ENCODE results near the gene ZBTB9.

ZBTB9 gene

DNA sequence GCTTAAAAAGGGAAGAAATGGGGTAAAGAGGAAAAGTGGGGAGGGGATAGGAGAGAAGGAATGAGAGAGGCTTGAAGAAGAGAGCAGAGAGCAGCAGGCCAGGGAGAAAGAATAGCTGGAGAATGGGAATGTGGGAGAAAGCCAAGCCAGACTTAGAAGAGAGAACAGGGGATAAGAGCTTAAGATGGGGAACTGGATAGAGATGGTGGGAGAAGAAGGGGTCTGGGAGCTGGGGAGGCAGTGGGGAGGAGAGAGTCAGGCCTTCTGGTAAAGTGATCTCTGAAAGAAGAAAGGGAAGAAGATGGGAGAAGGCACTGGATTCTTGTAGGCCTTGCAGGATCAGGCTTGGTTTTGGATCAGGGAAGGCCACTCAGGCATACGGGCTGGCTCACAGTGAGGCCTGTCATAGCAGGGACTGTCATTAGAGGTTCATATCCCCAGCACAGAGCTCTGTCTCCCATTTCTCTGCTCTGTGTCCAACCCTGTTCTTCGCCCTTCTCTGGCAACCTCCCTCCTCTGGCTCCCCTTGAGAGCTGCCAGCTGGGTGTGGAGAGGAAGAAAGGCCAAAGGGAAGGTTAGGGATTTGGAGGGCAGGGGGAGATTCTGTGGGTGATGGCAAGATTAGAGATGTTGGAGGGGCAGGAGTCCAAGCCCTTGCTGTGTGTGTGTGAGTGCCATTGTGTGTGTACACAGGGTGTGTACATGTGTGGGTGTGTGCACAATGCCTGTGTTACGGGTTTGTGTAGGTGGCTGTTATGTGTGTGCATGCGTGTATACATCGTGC lies 25.2 kb upstream of the ZBTB9 start:
- intact Hi-C loops (cut with DNase I), result no loop called here
- DNase-seq, result no peak

DNA sequence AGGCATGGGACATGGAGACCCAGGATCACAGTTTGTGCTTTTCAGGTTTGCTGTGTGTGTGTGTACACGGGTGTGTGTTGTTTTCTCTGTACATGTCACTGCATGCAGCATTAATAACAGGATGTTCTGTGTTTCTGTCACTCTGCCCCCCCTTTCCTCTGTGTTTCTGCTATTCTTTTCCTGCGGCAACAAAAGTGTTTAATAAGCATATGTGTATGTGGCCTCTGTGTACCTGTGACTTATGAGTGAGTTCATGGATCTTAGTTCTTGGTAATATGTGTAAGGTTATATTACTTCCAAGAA lies 24.7 kb upstream of the ZBTB9 start:
- DNase-seq, result no peak
- intact Hi-C loops (cut with DNase I), result no loop called here

DNA sequence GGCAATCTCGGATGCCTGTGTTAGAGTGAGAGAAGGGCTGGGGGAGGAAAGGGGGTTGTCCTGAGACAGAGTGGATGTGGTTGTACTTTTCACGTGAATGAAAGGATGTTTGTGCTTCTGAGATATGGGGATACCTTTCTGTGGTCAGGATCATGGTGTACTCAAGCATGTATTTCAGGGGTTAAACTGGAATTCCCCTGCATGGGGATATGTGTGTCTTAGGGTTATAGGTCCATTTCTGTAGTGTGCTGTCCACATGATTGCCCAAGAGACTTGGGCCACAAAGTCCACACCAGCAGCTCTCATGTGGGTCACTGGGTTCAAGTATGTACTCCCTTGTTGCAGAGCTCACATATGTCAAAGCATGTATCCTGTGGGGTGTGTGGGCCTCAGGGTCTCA lies 24.0 kb upstream of the ZBTB9 start:
- intact Hi-C loops (cut with DNase I), result no loop called here
- no peak for DNase-seq

DNA sequence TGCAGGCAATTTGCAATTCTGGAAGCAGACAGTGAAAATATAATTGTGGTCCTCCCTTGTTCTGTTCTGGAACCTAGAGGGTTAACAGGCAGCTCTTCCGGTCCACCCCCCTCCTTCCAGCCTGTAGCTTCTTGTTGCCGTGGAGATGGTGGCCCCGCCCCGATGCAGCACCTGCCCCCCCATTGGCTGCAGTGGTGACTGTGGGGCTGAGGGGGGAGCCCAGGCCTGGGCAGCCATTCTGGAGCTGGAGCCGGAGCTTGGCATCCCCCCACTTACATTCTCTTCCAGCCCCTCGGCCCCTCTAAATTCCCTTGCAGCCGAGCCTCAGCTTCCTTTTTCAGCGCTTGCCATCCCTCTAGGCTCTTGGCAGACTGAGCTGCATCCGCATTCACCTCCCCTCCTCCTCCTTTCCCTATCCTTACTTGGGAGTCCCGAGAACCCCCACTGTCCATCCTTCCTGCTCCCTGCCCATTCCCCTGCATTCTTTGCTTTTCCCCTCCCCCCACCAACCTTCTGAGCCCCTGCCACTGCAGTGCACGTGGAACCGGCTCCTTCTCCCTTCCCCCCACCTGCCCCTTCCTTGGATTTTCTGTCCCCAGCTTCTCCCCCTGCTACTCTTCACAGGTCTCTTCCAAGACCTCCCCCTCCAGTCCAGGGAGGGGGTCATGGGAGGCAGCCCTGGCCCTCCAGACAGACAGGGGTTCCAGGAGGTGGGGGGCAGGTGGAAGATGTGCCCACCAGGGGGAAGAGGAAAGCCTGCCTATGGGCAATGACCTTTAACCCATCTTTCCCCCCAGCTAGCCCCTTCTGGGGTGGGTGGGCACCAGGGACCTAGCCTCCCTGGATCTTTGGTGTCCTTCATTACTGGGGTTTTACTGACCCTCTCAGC lies 23.1 kb upstream of the ZBTB9 start:
- DNase-seq, result peak; percentile 76 to 94 (median 89)
- intact Hi-C loops (cut with DNase I), result no loop called here

DNA sequence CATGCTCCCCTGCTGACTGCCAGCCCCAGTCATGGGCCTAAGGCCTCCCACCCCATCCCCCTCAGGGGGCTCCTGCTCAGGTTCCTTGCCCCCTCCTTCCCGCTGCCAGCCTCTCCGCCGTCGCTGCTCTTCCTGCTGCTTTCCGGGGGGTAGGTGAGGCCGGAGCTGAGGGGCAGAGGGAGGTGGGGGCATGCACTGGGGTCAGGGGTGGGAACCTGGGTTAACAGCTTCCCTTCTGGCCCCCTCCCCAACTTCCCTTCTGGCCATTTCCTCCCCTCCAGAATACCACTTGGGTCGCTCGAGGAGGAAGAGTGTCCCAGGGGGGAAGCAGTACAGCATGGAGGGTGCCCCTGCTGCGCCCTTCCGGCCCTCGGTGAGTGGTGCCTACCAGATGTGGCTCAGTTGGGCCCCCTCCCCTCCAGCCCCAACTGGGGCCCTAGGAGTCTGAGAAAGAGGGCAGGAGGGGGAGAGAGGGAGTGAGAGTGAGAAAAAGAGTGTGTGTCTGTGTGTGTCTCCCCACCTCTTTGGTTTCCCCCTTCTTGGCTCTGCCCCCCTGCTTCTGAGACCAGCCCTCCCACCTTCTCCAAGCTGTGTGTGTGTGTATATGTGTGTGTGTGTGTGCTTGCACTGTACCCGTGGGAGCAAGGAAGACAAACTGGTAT lies 22.4 kb upstream of the ZBTB9 start:
- intact Hi-C loops (cut with DNase I), result no loop called here
- no peak for DNase-seq

DNA sequence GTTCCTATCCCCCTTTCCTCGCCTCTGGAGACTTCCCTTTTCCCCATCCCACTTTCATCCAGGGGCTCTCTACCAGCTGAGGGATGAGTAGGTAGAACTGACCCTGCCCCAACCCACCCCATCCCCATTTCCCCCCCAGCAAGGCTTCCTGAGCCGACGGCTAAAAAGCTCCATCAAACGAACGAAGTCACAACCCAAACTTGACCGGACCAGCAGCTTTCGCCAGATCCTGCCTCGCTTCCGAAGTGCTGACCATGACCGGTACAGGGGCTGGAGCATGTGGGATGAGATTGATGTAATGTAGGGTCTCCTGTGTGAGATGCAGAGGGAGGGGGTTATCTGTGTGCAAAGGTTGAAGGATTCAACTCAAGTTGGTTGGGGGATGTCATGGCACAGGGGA lies 21.8 kb upstream of the ZBTB9 start:
- intact Hi-C loops (cut with DNase I), result no loop called here
- no peak for DNase-seq

DNA sequence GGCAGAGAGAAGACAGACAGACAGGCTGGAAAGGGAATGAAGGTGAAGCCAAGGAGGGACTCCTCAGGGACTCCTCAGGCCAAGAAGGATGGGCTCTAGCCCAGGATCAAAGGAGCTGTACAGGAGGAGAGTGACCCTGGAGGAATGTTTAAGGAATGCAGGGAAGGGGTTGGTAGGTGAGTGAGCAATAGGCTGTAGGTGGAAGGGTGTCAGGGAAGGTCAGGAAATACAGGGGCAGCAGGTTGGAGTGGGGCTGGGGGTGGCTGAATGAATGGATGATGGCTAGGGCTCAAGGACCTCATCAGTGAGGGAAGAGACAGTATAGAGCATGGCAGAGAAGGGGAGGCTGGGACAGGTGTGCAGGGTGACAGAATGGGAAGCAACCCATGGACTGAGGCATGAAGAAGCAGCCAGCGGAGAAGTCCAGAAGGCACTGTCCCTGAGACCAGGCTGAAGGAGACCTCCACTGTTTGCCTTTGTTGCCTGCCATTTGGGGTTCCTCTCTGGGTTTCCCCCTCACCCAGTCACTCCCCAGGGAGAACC lies 21.3 kb upstream of the ZBTB9 start:
- intact Hi-C loops (cut with DNase I), result no loop called here
- DNase-seq, result no peak

DNA sequence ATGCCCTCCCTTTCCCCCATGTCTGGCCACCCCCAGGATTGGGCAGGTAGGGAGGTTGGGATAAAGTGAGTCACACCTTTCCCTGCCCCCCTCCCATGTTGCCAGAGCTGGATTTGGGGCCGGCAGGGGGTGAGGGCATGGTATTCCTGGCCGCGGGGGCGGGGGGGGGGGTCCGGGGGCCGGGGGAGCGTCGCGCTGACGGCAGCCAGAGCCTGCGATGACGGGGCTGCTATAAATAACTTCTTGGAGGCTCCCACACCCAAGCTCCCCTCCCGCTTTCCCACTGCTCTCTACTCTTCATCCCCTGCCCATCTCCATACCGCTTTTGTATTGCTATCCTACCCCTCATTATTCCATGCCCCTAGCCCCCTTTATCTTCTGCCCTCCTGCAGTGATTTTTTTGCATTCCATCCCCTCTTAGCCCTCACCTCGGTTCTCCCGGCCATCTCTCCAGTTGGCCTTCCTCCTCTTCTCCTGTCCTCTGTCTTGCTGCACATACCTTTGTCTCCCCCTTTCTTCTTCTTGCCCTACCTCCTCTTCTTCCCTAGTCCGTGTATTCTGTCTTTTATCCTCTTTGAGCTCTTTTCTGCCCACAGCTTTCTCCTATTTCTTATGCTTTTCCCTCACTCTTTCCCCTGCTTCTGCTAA lies 20.7 kb upstream of the ZBTB9 start:
- peak in 3 of 42 donors; percentile 27 to 58 (median 34) for DNase-seq
- intact Hi-C loops (cut with DNase I), result no loop called here

DNA sequence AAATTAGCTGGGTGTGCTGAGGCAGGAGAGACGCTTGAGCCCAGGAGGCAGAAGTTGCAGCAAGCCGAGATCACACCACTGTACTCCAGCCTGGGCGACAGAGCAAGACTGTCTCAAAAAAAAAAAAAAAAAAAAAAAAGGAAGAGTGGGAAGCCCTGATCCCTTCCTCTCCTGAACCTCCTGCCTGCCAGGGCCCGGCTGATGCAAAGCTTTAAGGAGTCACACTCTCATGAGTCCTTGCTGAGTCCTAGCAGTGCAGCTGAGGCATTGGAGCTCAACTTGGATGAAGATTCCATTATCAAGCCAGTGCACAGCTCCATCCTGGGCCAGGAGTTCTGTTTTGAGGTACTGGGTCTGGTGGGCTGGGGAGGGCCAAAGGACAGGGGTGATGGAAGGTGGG lies 19.4 kb upstream of the ZBTB9 start:
- no peak for DNase-seq
- intact Hi-C loops (cut with DNase I), result no loop called here

DNA sequence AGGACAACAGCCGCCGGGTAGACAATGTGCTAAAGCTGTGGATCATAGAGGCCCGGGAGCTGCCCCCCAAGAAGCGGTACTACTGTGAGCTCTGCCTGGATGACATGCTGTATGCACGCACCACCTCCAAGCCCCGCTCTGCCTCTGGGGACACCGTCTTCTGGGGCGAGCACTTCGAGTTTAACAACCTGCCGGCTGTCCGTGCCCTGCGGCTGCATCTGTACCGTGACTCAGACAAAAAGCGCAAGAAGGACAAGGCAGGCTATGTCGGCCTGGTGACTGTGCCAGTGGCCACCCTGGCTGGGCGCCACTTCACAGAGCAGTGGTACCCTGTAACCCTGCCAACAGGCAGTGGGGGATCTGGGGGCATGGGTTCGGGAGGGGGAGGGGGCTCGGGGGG lies 16.7 kb upstream of the ZBTB9 start:
- no peak for DNase-seq
- intact Hi-C loops (cut with DNase I), result no loop called here

DNA sequence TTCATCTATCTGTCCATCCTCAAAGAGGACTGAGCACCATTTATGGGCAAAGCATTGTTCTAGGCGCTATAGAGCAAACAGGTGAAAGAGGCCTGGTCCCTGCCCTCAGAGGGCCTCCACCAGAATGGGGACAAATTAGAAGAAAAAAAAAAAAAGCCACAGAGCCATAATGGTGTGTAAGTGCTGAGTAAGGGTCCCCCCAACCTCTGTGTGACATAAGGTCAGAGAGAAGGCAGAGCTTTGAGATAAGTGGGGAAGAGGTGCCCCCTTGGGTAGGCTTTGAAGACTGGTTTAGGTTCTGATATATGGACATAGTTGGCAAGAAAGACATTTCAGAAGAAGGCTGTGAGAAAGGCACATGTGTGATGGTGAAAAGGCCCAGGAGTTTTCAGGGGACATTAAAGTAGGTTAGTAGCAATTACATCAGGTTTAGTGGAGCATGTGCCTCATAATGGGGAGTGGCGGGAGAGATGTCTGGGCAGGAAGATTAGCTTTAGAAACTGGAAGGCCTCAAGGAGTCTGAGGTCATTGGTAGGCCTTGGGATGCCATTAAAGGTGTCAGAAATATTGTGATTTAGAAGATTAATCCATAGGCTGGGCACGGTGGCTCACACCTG lies 15.3 kb upstream of the ZBTB9 start:
- DNase-seq, result no peak
- intact Hi-C loops (cut with DNase I), result no loop called here

DNA sequence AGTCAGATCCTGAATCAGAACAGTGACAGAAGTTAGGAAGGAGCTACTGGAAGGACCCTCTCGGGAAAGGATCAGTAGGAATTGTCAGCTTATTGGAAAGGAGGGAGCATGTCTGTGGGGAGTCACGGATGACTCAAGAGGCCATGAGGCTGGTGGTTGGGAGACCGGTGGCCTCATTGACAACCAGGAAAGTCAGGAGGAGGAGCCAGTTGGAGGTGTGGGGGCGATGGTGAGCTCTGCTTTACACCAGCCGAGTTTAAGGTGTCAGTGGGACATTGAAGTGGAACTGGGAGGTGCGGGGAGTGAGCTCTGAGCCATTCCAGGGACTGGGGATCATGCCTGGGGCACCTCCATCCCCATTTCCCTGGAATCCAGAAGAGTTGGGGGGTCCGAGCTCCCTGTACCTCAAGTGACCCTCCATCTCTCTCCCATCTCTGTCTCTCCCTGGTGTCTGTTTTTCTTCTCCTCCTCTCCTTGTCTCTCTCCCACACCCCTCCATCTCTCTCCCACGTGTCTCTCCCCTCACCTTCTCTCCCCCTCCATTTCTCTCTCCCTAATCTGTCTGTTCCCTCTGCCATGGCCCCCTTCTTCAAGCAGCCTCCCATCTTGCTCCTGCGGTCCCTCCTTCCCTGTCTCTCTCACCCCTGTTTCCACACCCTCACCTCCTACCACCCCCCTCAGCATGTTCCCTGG lies 14.3 kb upstream of the ZBTB9 start:
- intact Hi-C loops (cut with DNase I), result no loop called here
- peak in 37 of 42 donors; percentile 35 to 91 (median 69) for DNase-seq

DNA sequence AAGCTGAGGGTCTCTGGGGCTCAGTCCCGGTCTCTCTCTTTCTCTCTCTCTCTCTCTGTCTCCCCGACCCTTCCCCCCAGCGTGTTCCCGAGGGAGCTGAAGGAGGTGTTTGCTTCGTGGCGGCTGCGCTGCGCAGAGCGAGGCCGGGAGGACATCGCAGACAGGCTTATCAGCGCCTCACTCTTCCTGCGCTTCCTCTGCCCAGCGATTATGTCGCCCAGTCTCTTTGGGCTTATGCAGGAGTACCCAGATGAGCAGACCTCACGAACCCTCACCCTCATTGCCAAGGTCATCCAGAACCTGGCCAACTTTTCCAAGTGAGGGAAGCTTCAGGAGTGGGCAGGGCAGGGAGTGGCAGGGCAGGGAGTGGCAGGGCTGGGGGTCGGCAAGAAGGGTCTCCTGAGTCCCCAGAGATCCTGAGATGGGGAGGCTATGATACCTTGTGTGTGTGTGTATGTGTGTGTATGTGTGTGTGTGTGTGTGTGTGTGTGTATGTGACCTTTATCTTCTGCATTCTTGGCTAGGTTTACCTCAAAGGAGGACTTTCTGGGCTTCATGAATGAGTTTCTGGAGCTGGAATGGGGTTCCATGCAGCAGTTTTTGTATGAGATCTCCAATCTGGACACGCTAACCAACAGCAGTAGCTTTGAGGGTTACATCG lies 13.6 kb upstream of the ZBTB9 start:
- no peak for DNase-seq
- intact Hi-C loops (cut with DNase I), result no loop called here

DNA sequence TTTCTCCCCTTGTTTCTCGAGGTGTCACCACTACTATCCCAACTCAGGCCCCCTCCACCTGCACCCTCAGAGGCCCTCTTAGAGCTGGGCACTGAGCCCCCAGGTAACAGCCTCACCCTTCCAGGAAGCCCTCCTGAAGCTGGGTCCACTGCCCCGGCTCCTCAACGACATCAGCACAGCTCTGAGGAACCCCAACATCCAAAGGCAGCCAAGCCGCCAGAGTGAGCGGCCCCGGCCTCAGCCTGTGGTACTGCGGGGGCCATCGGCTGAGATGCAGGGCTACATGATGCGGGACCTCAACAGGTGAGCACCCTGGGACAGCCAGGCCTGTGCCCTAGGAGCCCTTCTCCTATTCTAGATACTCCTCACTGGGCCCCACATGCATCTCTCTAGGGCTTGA lies 12.9 kb upstream of the ZBTB9 start:
- intact Hi-C loops (cut with DNase I), result no loop called here
- DNase-seq, result no peak

DNA sequence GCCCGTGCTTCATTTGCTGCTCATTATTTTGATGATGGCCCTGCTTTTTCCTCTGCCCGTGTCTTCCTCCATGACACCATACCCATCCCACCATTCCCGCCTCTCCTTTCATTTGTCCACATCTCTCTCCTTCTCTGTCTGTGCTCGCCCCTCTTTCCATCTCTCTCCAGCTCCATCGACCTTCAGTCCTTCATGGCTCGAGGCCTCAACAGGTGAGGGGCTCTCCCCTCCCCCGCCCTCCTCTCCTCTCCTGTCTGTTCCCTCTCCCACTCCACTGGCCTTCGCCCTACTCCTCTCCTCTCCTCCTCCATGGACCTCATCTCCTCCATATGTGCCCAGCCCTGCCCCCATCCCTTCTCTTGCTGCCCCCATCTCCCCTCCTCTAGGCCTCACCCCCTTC lies 12.1 kb upstream of the ZBTB9 start:
- intact Hi-C loops (cut with DNase I), result no loop called here
- no peak for DNase-seq

DNA sequence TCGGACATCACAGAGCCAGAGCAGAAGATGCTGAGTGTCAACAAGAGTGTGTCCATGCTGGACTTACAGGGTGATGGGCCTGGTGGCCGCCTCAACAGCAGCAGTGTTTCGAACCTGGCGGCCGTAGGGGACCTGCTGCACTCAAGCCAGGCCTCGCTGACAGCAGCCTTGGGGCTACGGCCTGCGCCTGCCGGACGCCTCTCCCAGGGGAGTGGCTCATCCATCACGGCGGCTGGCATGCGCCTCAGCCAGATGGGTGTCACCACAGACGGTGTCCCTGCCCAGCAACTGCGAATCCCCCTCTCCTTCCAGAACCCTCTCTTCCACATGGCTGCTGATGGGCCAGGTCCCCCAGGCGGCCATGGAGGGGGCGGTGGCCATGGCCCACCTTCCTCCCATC lies 11.4 kb upstream of the ZBTB9 start:
- no peak for DNase-seq
- intact Hi-C loops (cut with DNase I), result no loop called here

DNA sequence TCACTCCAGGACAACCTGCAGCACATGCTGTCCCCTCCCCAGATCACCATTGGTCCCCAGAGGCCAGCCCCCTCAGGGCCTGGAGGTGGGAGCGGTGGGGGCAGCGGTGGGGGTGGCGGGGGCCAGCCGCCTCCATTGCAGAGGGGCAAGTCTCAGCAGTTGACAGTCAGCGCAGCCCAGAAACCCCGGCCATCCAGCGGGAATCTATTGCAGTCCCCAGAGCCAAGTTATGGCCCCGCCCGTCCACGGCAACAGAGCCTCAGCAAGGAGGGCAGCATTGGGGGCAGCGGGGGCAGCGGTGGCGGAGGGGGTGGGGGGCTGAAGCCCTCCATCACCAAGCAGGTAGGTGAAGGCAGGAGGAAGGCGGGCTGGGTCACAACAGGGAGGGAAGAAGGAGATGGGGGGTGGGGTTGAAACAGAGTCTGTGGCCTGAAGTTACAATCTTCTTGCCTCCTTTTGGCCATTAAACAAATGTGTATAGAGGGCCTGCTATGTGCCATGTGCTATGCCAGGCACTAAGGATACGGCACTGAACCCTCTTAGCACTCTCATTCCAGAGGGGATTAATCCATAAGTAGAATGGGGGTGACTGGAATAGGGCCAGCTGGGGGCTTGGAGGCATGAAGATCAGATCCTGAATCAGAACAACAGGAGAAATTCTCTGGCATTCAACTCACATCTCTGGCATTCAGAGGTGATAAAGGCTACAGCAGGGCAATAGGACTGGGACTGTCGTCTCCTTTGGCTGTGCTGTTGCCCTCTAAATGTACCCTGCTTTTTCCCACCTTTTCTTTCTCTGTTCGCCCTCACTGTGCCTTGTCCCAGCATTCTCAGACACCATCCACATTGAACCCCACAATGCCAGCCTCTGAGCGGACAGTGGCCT lies 10.5 kb upstream of the ZBTB9 start:
- intact Hi-C loops (cut with DNase I), result no loop called here
- no peak for DNase-seq
